Activated CD4-positive, alpha-beta T cell treated with anti-CD3 and anti-CD28 coated beads for 1 hour (primary cell): Measurements from ENCODE around the gene NTSR2.

Source experiments
- DNase-seq: peaks from one replicate; pipeline ENCODE4 v3.0.0-alpha.2; 2020

NTSR2 gene

DNA sequence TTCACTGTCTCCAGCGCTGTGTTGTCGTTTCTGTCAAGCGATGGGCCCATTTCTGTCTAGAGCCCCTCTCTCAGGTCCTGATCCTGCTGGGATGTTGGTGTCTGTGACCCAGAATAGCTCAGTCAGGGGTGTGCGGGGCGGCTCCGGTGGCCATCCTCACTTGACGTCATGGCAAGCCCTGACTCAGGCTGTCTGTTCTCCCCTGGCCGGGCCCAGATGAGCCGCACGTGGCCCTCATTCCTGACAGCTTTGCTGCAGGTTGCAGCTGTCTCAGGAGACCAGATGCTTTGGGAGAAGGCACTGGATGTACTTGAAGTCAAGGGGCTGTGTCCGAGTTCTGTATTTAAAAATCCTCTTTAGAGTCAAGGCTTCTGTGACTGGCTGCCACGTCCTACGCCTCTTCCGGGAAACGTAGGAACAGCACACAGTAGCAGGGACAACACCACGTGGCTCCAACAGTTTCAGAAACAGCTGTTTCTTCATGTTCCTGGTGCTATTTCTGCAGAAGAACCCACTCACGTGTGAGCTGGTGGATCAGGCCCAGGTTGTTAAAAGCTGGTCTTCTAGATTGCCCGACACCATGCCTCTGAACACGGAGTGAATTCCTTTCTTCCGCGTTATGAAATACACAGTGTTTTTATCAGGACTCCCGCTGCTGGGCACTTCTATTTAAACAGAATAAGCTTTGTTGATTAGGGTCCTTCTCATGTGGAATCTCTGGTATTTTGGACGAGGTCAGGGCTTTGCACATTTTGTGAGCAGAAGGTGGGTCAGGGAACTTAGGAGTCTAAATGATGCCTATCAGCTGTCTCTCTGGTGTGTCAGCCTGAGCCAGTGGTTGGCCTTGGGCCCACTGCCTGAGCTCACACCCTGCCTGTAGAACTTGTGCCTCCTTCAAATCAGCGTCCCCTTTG, 28.3 kb upstream of the NTSR2 start:
- DNase-seq: no peak

DNA sequence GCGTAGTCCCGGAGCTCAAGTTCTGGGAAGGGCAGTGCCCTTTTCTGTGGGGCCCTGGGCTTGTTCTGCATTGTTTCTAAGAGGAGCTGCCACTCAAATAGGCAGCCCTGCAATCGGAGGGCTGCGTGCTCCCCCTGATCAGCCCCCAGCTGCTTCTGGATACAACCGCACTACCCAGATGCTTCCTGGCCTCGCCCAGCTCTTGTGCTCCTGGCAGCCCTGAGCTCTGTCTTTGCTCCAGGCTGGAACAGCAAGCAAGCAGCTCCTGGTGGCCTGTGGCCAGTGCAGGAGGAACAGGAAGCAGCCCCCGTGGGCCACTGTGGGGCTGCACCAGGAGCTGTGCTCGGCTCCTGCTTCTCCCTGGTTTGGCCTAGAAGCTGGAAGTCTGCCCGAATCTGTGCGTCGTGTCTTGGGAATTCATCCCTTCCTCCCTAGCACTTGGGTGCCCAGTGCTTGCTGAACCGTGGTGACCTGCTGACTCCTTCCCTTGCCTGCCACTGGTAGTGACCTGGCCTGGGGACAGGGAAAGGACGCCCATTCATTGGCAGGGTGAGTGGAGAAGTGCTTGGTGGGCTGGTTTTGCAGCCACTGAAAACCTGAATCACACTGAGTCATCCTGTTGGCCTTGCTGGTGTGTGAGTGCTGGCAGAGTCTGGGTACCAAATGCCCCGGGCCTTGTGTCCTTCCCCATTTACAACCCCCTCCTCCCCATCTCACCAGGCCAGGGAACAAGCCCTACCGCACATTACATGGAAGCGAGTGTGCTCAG, 27.3 kb upstream of the NTSR2 start:
- DNase-seq: no peak

GRCh38 chr2:11696736-11697102, 26.7 kb upstream of the NTSR2 start:
- DNase-seq: no peak

GRCh38 chr2:11695576-11695975, 25.6 kb upstream of the NTSR2 start:
- no peak for DNase-seq

DNA sequence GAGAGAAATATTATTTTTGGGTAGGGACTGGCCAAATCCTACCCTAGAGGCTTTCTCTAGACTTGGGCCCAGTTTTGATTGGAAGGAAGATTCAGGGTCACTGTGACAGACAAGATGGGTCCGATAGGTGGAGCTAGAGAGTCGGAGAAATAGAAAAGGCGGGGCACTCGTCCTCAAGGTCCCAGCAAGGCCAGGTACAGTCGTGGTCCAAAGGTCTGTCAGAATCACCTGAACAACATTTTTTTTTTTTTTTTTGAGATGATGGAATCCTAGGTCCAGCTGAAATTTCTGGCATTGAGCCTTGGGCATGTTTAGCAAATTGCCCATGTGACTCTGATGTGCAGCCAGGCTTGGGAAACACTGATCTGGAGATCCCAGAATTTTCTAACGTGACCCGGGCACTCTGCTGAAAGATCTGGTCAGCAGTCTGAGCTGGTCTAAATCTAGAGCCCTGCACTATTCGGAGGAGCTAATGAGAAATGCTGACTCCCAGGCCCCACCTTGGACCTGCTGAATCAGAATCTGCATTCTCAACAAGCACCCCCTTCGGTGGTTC, 23.0 kb upstream of the NTSR2 start:
- peak; percentile 31 for DNase-seq

DNA sequence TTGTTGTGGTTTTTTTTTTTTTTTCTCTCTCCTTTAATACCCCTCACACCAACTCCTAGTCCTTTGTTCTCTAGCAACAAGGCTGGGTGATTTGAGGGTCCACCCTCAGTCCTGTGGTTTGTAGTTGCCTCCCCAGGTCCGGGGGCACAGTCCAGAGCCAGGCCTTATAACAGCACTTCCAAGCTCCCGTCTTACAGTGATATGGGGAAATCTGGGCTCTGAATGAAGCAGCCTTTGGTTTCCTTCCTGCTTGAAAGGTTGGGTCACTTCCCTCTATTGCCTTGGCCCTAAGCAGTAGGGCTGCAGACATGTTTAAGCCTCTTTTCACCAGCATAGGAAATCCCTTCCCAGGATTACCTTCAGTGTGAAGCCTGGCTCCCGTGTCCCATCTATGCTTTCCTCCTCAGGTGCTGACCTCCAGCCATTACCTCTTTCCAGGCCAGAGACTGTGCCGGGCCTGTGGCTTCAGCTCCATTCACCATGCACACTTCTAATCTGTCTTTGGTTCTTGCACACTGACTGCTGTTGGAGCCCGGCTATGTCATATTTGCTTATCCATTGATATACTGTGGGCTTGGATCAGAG, 21.2 kb upstream of the NTSR2 start:
- no peak for DNase-seq

- peak; percentile 71 for DNase-seq
Observed at GRCh38 chr2:11688222-11689069, 18.5 kb upstream of the NTSR2 start.

GRCh38 chr2:11687736-11688135, 17.7 kb upstream of the NTSR2 start:
- no peak for DNase-seq

DNA sequence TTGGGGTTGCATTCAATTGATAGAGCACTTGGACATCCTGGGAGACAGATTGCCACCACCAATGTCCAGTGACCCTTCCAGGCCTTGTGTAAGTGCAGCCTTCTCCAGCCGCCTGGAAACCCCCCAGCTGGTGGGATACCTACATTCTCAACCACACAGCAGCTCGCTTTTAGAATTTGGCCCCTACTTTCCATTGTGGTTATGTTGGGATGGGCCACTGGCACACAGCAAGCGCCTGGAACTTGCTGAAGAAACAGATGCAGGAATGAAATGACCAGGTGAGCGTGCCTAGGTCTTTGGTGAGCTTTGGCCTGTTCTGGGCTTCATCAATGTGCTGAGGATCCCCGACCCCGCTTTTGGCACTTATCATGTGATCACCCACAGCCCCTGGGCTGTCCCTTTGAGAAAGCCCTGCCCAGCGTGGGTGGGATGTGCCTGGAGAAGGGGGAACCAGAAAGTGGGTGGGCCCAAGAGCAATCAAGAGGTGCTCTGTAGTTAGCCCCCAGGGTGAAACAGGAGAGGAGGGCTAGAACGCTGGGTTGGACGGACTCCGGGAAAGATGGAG, 16.0 kb upstream of the NTSR2 start:
- DNase-seq: no peak

DNA sequence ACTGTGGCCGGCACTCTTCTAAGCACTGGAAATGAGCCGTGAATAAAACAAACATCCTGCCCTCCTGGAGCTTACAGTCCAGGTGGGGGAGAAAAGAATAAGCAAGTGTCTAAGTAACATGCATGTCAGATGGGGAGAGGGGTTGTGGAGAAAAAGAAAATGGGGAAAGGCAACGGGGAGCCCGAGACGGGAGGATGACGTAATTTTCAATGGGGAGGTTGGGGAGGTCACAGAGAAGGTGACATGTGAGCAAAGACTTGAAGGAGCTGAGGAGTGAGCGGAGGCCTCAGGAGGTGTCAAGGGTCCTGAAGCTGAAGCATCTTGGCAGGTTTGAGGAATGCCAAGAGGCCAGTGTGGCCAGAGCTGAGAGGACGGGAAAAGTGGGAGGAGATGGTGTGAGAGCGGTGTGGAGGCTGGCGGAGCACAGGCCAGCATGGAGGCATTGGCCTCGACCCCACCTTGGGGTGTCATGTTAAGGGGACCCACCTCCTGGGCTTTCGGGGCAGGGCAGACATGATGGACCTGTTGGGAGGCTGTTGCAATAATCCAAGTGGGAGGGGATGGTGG, 15.0 kb upstream of the NTSR2 start:
- no peak for DNase-seq

DNA sequence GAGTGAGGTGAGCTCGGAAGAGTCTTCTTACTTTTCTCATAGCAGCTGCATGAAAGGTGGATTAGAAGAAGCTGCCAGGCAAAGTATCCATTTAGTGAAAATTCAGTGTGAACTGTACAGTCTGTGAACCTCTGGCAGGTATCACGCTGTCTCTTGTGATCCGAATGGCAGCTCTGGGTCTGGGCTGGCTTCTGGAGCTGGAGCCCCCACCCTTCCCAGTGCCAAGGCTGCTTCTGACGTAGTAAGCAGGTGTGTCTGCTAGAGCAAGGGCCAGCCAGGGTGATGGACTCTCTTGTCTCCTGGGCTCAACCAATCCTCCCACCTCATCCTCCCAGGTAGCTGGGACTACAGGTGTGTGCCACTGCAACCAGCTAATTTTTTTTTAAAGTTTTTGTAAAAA, 14.0 kb upstream of the NTSR2 start:
- DNase-seq: no peak

GRCh38 chr2:11683476-11683875, 13.5 kb upstream of the NTSR2 start:
- no peak for DNase-seq

DNA sequence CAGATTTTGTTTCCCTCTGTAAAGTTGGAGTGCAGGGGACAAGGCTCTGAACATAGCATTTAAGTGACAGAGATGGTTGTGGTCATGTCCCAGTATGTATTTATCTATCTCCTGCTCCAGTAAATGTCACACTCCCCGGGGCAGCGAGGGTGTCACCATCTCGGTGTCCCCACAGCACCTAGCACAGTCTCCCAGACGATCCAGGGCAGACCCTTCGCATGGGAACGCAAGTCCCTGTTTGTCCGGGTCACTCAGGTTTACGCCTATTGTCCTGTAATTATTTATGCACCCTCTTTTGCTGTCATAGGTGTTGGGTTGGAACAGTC, 12.6 kb upstream of the NTSR2 start:
- DNase-seq: no peak

GRCh38 chr2:11681722-11682589, 12.0 kb upstream of the NTSR2 start:
- DNase-seq: no peak

DNA sequence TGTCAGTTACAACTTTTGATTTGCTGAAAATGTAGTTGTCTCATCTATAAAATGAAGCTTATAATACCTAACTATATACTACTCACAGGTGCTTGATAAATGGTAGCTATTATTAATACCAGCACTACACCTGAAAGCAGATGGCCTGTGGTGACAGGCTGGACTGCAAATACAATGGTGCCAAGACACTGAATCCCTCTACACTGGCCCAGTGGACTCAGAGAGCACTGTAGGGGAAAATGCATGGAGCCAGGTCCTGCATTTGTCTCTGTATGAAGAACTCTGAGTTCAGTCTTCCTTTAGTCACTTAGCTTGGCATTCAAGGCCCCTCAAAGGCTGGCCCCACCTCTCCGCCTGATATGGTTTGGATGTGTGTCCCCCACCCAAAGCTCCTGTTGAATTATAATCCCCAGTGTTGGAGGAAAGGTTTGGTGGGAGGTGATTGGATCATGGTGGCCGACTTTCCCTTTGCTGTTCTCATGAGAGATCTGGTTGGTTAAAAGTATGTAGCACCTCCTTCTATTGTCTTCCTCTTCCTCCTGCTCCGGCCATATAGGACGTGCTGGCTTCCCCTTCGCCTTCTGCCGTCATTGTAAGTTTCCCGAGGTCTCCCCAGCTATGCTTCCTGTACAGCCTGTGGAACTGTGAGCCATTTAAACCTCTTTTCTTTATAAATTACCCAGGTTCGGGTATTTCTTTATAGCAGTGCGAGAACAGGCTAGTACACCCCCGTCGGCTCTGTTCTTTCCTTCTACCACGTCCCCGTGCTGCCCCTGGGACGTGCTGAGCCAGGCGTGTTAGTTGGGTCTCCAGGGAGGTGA, 11.1 kb upstream of the NTSR2 start:
- DNase-seq: no peak

DNA sequence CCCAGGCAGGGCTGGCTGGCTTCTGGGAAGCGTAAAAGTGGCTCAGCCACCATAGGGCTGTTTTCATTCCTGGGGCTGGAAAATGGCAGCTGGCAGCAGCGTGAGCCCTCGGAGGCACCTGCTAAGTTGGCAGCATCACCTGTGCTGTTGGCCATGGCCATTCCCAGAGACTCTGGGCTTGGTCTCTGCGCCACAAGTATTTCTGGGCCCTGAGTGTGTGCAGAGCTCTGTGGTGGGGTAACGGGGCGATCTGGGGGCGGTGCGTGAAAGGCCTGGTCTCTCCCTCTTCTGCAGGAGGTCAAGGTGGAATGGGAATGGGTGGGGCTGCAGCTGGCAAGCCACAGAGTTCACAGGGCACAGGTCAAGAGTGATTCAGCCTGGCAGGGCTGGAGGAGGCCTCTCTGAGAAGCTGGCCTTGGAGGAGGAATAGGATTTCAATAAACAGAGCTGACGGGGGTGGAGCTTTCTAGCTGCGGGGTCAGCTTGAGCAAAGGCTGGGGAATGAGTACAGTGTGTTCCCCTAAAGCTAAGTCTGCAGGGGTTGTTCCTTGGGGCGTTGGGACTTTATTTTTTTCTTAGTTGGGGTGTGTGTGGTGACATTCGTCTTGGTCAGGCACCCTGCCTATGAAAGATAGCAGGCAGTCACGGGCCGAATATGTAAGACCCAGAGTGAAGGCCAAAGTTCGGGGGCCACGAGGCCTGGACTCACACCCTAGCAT, 10.3 kb upstream of the NTSR2 start:
- DNase-seq: no peak

DNA sequence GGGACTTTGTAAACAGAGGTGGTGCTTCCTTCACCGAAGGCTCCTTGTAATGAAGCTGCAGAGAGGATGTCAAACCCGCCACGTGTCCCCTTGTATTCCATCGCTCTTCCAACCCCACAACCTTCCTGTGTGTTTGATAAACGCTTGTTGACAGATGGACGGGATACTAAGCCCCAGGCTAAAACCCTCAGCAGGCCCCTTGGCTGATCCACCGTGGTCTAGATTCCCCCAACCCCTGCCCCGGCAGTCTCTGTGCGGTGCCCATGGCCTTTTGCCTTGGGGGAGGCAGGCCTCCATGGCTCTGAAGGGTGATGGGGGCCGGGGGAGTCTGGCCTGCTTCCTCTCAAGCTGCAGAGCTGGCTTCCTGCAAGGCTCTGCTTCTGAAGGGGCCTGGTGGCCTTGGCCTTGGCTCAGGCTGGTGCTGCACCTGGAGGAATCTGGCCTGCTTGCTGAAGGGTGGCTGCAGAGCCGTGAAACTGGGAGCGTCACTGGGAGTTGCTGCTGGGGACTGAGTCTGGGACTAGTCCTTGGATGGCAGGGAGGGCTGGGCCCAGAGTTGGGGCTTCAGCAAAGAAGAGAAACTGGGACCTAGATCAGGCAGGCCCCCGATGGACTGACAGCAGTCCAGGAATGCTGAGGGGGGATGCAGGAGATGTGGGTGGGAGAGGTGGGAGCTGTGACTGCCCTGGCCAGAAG, 9.6 kb upstream of the NTSR2 start:
- DNase-seq: no peak

GRCh38 chr2:11679016-11679415, 9.0 kb upstream of the NTSR2 start:
- no peak for DNase-seq
